ENCODE results near the gene PSTPIP2. TPM values are rescaled to one million over a fixed set of nuclear protein-coding genes. Genes with fewer than 3 reads are reported as not detected.

Gene PSTPIP2
- total and polyA plus RNA-seq, 2 donors (not counting 3 experiments of a cell fraction or from before 2014, with no cell fraction given), result 1.6 to 4.9 TPM

GRCh38 chr18:45984546-45985235 is 87.4 kb downstream of the PSTPIP2 start:
- FAIRE-seq (no peak), DNase-seq (ENCODE audit: low read depth, low spot score) (no peak)
- Histone ChIP-seq H3K79me2 (ENCODE audit: control insufficient read depth, insufficient read depth, low read length) (no peaks in the 10 kb centered on the region), H4K20me1 (replicated peaks; ENCODE audit: control insufficient read depth, extremely low read depth, insufficient read depth, low read length) (no peaks in the 10 kb centered on the region), H2AFZ (ENCODE audit: low read depth, low read length) (no peak overlapping the region), H3K4me2 (ENCODE audit: insufficient read depth, low read length) (no peak overlapping the region), H3K4me3 (replicated peaks in 1 of 3; ENCODE audit: insufficient read depth in 1 of 3, low read depth in 1 of 3, low read length in 3 of 3) (no peak overlapping the region), H3K9me1 (replicated peaks; ENCODE audit: control insufficient read depth, extremely low read depth, insufficient read depth, low read length) (no peaks in the 10 kb centered on the region), H3K4me1 (ENCODE audit: control insufficient read depth, extremely low read depth, insufficient read depth, low read length) (peaks cover 7% of the 10 kb centered on the region), H3K27me3 (ENCODE audit: control insufficient read depth in 2 of 2, insufficient read depth in 2 of 2, low read length in 2 of 2) (no peaks in the 10 kb centered on the region), H3K27ac (ENCODE audit: insufficient read depth, low read depth, low read length) (no peak overlapping the region), H3K9ac (replicated peaks; ENCODE audit: extremely low read depth, insufficient read depth, low read length) (no peak overlapping the region), H3K36me3 (ENCODE audit: control insufficient read depth in 2 of 2, extremely low read depth in 1 of 2, insufficient read depth in 2 of 2, low read length in 2 of 2) (no peaks in the 10 kb centered on the region), H3K9me3 (replicated peaks; ENCODE audit: control insufficient read depth, insufficient read depth, low read length) (no peaks in the 10 kb centered on the region)
- POLR2A ChIA-PET, result no interaction called here
- no peak for TF ChIP-seq GATA2 (IDR thresholded peaks at IDR 0.05; ENCODE audit: insufficient read depth, insufficient read length, low read depth, low read length)
- no peak for TF ChIP-seq CTCF (IDR thresholded peaks at IDR 0.05; ENCODE audit: extremely low read depth in 1 of 2, insufficient read depth in 1 of 2, low read depth in 1 of 2, low read length in 2 of 2)
- no peak for TF ChIP-seq MAX (IDR thresholded peaks at IDR 0.05; ENCODE audit: insufficient read depth, insufficient read length)
- no peak for TF ChIP-seq EZH2 (IDR thresholded peaks at IDR 0.05; ENCODE audit: borderline replicate concordance, low read depth, low read length, severe bottlenecking)
- TF ChIP-seq FOS (IDR thresholded peaks at IDR 0.05; ENCODE audit: borderline replicate concordance, insufficient read depth, low read length), result no peak
- no peak for TF ChIP-seq JUN (IDR thresholded peaks at IDR 0.05; ENCODE audit: borderline replicate concordance, insufficient read depth, insufficient read length, low read depth)
- TF ChIP-seq POLR2A (IDR thresholded peaks at IDR 0.05; ENCODE audit: low read depth, low read length), result no peak
- no peak for TF ChIP-seq MYC (IDR thresholded peaks at IDR 0.05; ENCODE audit: low read depth, low read length)
- TF ChIP-seq POLR2AphosphoS5 (IDR thresholded peaks at IDR 0.05; ENCODE audit: insufficient read depth, low read depth, low read length), result no peak
- CTCF ChIA-PET, result interaction anchor here (2.0 kb wide), 1 partner anchor 89 kb away, joined by 4 read pairs; no protein-coding TSS in a partner anchor
- intact Hi-C loops (cut with micrococcal nuclease) (no loop called here), dilution Hi-C loops (cut with MboI; ENCODE audit: extremely low pct_ligation_motif_present, low sequenced_read_pairs) (no loop called here)
- no TSS peak for BruUV-seq (replicated peaks)

Measured in endothelial cell of umbilical vein (primary cell).